ENCODE measurements around the gene STK4. TPM values are rescaled to one million over a fixed set of nuclear protein-coding genes. Genes with fewer than 3 reads are reported as not detected.

Gene STK4
- total and polyA plus RNA-seq, 3 donors from 2014 or later: 24.9 to 42.7 (median 39.6) TPM

- Histone ChIP-seq H3K36me3 (ENCODE audit: low read depth, missing control alignments) (no peaks in the 10 kb centered on the region), H3K27ac (peak overlapping the region; percentile 39 to 61), H3K27me3 (no peaks in the 10 kb centered on the region), H3K4me1 (peaks cover 9% of the 10 kb centered on the region), H3K9me3 (no peaks in the 10 kb centered on the region), H3K4me3 (no peak overlapping the region)
- TF ChIP-seq CTCF (IDR thresholded peaks at IDR 0.05) (no peak), POLR2A (IDR thresholded peaks at IDR 0.05) (no peak)
- intact Hi-C loops (cut with DNase I; ENCODE audit: low total_unique reads): no loop called here
- no peak for DNase-seq
Measured at GRCh38 chr20:44990957-44991356, 24.6 kb downstream of the STK4 start.

GRCh38 chr20:44993343-44993742 is 27.0 kb downstream of the STK4 start:
- H3K27ac ChIP-seq: no peak overlapping the region

GRCh38 chr20:44997171-44997570 is 30.9 kb downstream of the STK4 start:
- H3K4me1 ChIP-seq: no peaks in the 10 kb centered on the region
- no peaks in the 10 kb centered on the region for H3K36me3 ChIP-seq (ENCODE audit: low read depth, missing control alignments)
- H3K9me3 ChIP-seq: no peaks in the 10 kb centered on the region
- H3K27ac ChIP-seq: no peak overlapping the region
- intact Hi-C loops (cut with DNase I; ENCODE audit: low total_unique reads): no loop called here
- TF ChIP-seq CTCF (IDR thresholded peaks at IDR 0.05): no peak
- no peak overlapping the region for H3K4me3 ChIP-seq
- no peak for DNase-seq
- H3K27me3 ChIP-seq: no peaks in the 10 kb centered on the region
- WGBS, 2 donors: 94 to 96% methylated on average over 6 of the region's 6 CpGs

More at GRCh38 chr20:44993343-44993742, 27.0 kb downstream of the STK4 start:
- Histone ChIP-seq H3K27me3 (no peaks in the 10 kb centered on the region), H3K36me3 (ENCODE audit: low read depth, missing control alignments) (no peaks in the 10 kb centered on the region), H3K9me3 (no peaks in the 10 kb centered on the region), H3K4me1 (peaks cover 9% of the 10 kb centered on the region), H3K4me3 (no peak overlapping the region)
- 92 to 94% methylated on average over 3 of the region's 3 CpGs for WGBS, 2 donors
- no peak for DNase-seq
- intact Hi-C loops (cut with DNase I; ENCODE audit: low total_unique reads): no loop called here
- TF ChIP-seq POLR2A (IDR thresholded peaks at IDR 0.05): no peak
- no peak for TF ChIP-seq CTCF (IDR thresholded peaks at IDR 0.05)

- H3K9me3 ChIP-seq: no peaks in the 10 kb centered on the region
- intact Hi-C loops (cut with DNase I; ENCODE audit: low total_unique reads): no loop called here
- no peaks in the 10 kb centered on the region for H3K4me1 ChIP-seq
- H3K4me3 ChIP-seq: no peak overlapping the region
- no peak overlapping the region for H3K27ac ChIP-seq
- H3K36me3 ChIP-seq (ENCODE audit: low read depth, missing control alignments): no peaks in the 10 kb centered on the region
- WGBS, 2 donors: 93 to 95% methylated on average over 5 of the region's 5 CpGs
- no peaks in the 10 kb centered on the region for H3K27me3 ChIP-seq
- no peak for DNase-seq
- TF ChIP-seq POLR2A (IDR thresholded peaks at IDR 0.05): no peak
- no peak for TF ChIP-seq CTCF (IDR thresholded peaks at IDR 0.05)
Measured at GRCh38 chr20:44997668-44998067, 31.4 kb downstream of the STK4 start.

- TF ChIP-seq CTCF (IDR thresholded peaks at IDR 0.05): no peak
- TF ChIP-seq POLR2A (IDR thresholded peaks at IDR 0.05): no peak
- Histone ChIP-seq H3K27ac (no peak overlapping the region), H3K27me3 (no peaks in the 10 kb centered on the region), H3K4me3 (no peak overlapping the region), H3K9me3 (no peaks in the 10 kb centered on the region), H3K36me3 (ENCODE audit: low read depth, missing control alignments) (no peaks in the 10 kb centered on the region), H3K4me1 (no peaks in the 10 kb centered on the region)
- DNase-seq: no peak
- intact Hi-C loops (cut with DNase I; ENCODE audit: low total_unique reads): no loop called here
Measured at GRCh38 chr20:45008521-45009049, 42.3 kb downstream of the STK4 start.

Measured in testis (tissue), 3 donors.